NT2/D1 (cell line): ENCODE measurements around the gene CFD.
"Not testable (repeated sequence)": the region's sequence is repeated elsewhere in the genome, so short reads cannot be mapped to it uniquely, and the experiment has no call there.

Experiments used
- SUZ12 ChIP-seq: IDR thresholded peaks from 2 replicates; pipeline ENCODE4 v1.6.1; 2011; ENCODE audit not compliant: insufficient read length, insufficient read depth; ENCODE audit errors: extremely low read depth
- YY1 ChIP-seq: IDR thresholded peaks from 2 replicates; pipeline ENCODE4 v1.6.1; 2011; ENCODE audit not compliant: insufficient read length, insufficient read depth
- ZNF274 ChIP-seq: IDR thresholded peaks from 2 replicates; pipeline ENCODE4 v1.6.1; 2011; ENCODE audit warnings: mild to moderate bottlenecking, low read depth, low read length

- not testable (repeated sequence) for TF ChIP-seq YY1, SUZ12, ZNF274
Observed at GRCh38 chr19:891421-892200, 32.1 kb downstream of the CFD start.
